Sigmoid colon (tissue), 7 donors: ENCODE data around the gene CETN3. TPM values are rescaled to one million over a fixed set of nuclear protein-coding genes. Genes with fewer than 3 reads are reported as not detected.

ENCODE experiments used
- DNase-seq: peaks from one replicate; pipeline ENCODE4 v3.0.0-alpha.2; 2019
- H3K27ac ChIP-seq, 4 donors: fragments of 200-600 bp; sonication (generic); one replicate each; pipeline ENCODE4 v1.5.1; 2016 to 2019; ENCODE audit warnings: mild to moderate bottlenecking in 1 of 4
- H3K27me3 ChIP-seq, 3 donors: fragments of 200-600 bp; sonication (generic); one replicate each; pipeline ENCODE4 v1.5.1; 2019; ENCODE audit warnings: mild to moderate bottlenecking in 1 of 3
- H3K36me3 ChIP-seq, 4 donors: fragments of 200-600 bp; sonication (generic); one replicate each; pipeline ENCODE4 v1.5.1; 2016 to 2019
- H3K4me1 ChIP-seq, 4 donors: fragments of 200-600 bp; sonication (generic); one replicate each; pipeline ENCODE4 v1.5.1; 2017 to 2019
- H3K4me3 ChIP-seq, 4 donors: fragments of 200-600 bp; sonication (generic); one replicate each; pipeline ENCODE4 v1.5.1; 2017 to 2019; ENCODE audit warnings: mild to moderate bottlenecking in 2 of 4, moderate library complexity in 1 of 4
- H3K9me3 ChIP-seq, 4 donors: fragments of 200-600 bp in 3 of 4; sonication (generic) in 3 of 4; one replicate each; pipeline versions ENCODE4 v1.5.1 to v1.6.1; 2013 to 2019
- CTCF ChIP-seq, 4 experiments: fragments of 450-650 bp in 3 of 4; fragments of 200-600 bp in 1 of 4; IDR thresholded peaks; one replicate each; pipeline ENCODE4 v1.5.1; 2016 to 2019; ENCODE audit warnings: antibody characterized with exemption in 4 of 4, mild to moderate bottlenecking in 3 of 4, moderate library complexity in 2 of 4
- EP300 ChIP-seq, 4 donors: sonication (generic); formaldehyde crosslinking; IDR thresholded peaks; one replicate each; pipeline ENCODE4 v1.6.1; 2017; ENCODE audit warnings: antibody characterized with exemption in 4 of 4
- POLR2A ChIP-seq, 2 donors: fragments of 450-650 bp; IDR thresholded peaks; one replicate each; pipeline ENCODE4 v1.6.1; 2016; ENCODE audit warnings: antibody characterized with exemption in 2 of 2, mild to moderate bottlenecking in 2 of 2, moderate library complexity in 2 of 2
- POLR2AphosphoS5 ChIP-seq, 4 donors: sonication (generic); formaldehyde crosslinking; IDR thresholded peaks; one replicate each; pipeline ENCODE4 v1.6.1; 2017; ENCODE audit warnings: antibody characterized with exemption in 4 of 4
- WGBS, 2 donors: extraction: QIAGEN DNeasy Blood & Tissue Kit; methylation state at CpG; one replicate each; pipeline ENCODE4 v1.1.7; 2013; 5-methylcytosine and 5-hydroxymethylcytosine counted together
- intact Hi-C: fragments of 100-400 bp; cut with DNase I; formaldehyde crosslinking; loops from one replicate; pipeline ENCODE4 v1.15.1; 2023
- polyA plus RNA-seq, 3 donors: library from polyadenylated mRNA; stranded (reverse); fragments of 200-250 nt; gene quantifications; one replicate each; pipeline ENCODE4 v1.2.3, GENCODE V29; 2013
- total RNA-seq, 4 donors: library from RNA; depleted of rRNA; stranded (reverse); fragments of >200 nt; gene quantifications; one replicate each; pipeline ENCODE4 v1.1.0, GENCODE V29; 2016
- donor health status: healthy with polysubstance abuse.
- donor health status: Bipolar disorder and iron deficiency.
- donor health status: healthy.

The CETN3 gene
- total and polyA plus RNA-seq, 7 donors = 2.8 to 36.0 (median 13.2) TPM

GRCh38 chr5:90366948-90367347 lies 42.6 kb downstream of the CETN3 start:
- Histone ChIP-seq H3K36me3 (no peaks in the 10 kb centered on the region), H3K4me3 (no peak overlapping the region), H3K27ac (no peak overlapping the region), H3K9me3 (no peaks in the 10 kb centered on the region), H3K4me1 (no peaks in the 10 kb centered on the region), H3K27me3 (no peaks in the 10 kb centered on the region)
- WGBS, 2 donors = 42 to 54% methylated on average over 3 of the region's 3 CpGs
- no peak for DNase-seq
- intact Hi-C loops = no loop called here
- TF ChIP-seq POLR2AphosphoS5 (IDR thresholded peaks at IDR 0.05) (no peak), EP300 (IDR thresholded peaks at IDR 0.05) (no peak), POLR2A (IDR thresholded peaks at IDR 0.05) (no peak)

- H3K4me1 ChIP-seq = no peaks in the 10 kb centered on the region
- TF ChIP-seq CTCF (IDR thresholded peaks at IDR 0.05) (no peak), POLR2AphosphoS5 (IDR thresholded peaks at IDR 0.05) (no peak), EP300 (IDR thresholded peaks at IDR 0.05) (no peak), POLR2A (IDR thresholded peaks at IDR 0.05) (no peak)
- no peaks in the 10 kb centered on the region for H3K36me3 ChIP-seq
- no peak overlapping the region for H3K27ac ChIP-seq
- H3K4me3 ChIP-seq = no peak overlapping the region
- DNase-seq = no peak
- intact Hi-C loops = no loop called here
- no peaks in the 10 kb centered on the region for H3K9me3 ChIP-seq
- no peaks in the 10 kb centered on the region for H3K27me3 ChIP-seq
These were observed 44.2 kb downstream of the CETN3 start for GRCh38 chr5:90365328-90365727.

- WGBS, 2 donors = 85 to 89% methylated on average over 7 of the region's 7 CpGs
- intact Hi-C loops = no loop called here
These were observed 50.3 kb downstream of the CETN3 start for GRCh38 chr5:90359073-90359920.

GRCh38 chr5:90356622-90357021 lies 52.9 kb downstream of the CETN3 start:
- Histone ChIP-seq H3K27me3 (no peaks in the 10 kb centered on the region), H3K36me3 (no peaks in the 10 kb centered on the region), H3K27ac (no peak overlapping the region), H3K4me3 (no peak overlapping the region), H3K9me3 (no peaks in the 10 kb centered on the region), H3K4me1 (peaks cover 0 to 7% (median 0%) of the 10 kb centered on the region in 4 donors)
- no peak for DNase-seq
- intact Hi-C loops = no loop called here
- 44 to 64% methylated on average over 6 of the region's 6 CpGs for WGBS, 2 donors
- no peak for TF ChIP-seq POLR2A (IDR thresholded peaks at IDR 0.05)
- no peak for TF ChIP-seq CTCF (IDR thresholded peaks at IDR 0.05)
- TF ChIP-seq EP300 (IDR thresholded peaks at IDR 0.05) = no peak
- TF ChIP-seq POLR2AphosphoS5 (IDR thresholded peaks at IDR 0.05) = no peak

More at GRCh38 chr5:90359073-90359920, 50.3 kb downstream of the CETN3 start:
- H3K4me3 ChIP-seq = no peak overlapping the region
- no peaks in the 10 kb centered on the region for H3K36me3 ChIP-seq
- no peaks in the 10 kb centered on the region for H3K9me3 ChIP-seq
- H3K4me1 ChIP-seq = peaks cover 0 to 7% (median 0%) of the 10 kb centered on the region in 4 donors
- no peak for TF ChIP-seq POLR2AphosphoS5 (IDR thresholded peaks at IDR 0.05)
- no peak for TF ChIP-seq CTCF (IDR thresholded peaks at IDR 0.05)
- no peak for TF ChIP-seq POLR2A (IDR thresholded peaks at IDR 0.05)
- no peak for TF ChIP-seq EP300 (IDR thresholded peaks at IDR 0.05)
- no peaks in the 10 kb centered on the region for H3K27me3 ChIP-seq
- H3K27ac ChIP-seq = no peak overlapping the region
- DNase-seq = no peak

GRCh38 chr5:90356176-90356575 lies 53.4 kb downstream of the CETN3 start:
- no peaks in the 10 kb centered on the region for H3K27me3 ChIP-seq
- no peak overlapping the region for H3K4me3 ChIP-seq
- no peak overlapping the region for H3K27ac ChIP-seq
- TF ChIP-seq POLR2A (IDR thresholded peaks at IDR 0.05) (no peak), CTCF (IDR thresholded peaks at IDR 0.05) (no peak), POLR2AphosphoS5 (IDR thresholded peaks at IDR 0.05) (no peak), EP300 (IDR thresholded peaks at IDR 0.05) (no peak)
- intact Hi-C loops = no loop called here
- no peak for DNase-seq
- no peaks in the 10 kb centered on the region for H3K36me3 ChIP-seq
- peaks cover 0 to 7% (median 0%) of the 10 kb centered on the region in 4 donors for H3K4me1 ChIP-seq
- no peaks in the 10 kb centered on the region for H3K9me3 ChIP-seq
